ENCODE measurements around the gene PTCSC3.

PTCSC3 gene

GRCh38 chr14:36176524-36176923, at the start of gene PTCSC3:
TSS of gene PTCSC3 (minus strand) at chr14:36176722.
- DNase-seq: no peak

DNA sequence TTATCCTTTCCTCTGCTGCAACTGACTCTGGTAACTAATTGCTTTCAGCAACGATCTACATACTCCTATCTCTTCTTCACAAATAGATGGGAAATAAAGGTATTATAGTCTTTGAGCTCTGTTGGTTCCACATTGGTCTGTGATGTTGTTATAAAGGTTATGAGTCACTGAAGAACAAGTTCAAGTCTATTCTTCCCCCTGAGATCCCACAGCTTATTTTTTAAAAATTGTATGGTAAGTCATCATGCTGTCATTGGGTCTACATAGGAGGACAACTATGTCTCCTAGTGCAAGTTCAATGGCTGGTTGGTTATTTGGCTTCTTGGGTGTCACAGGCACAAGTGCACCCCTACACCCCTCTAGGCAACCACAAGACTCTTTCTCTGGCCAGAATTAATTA, 49.6 kb upstream of the PTCSC3 start:
- no peak for DNase-seq

GRCh38 chr14:36224176-36224575, 47.7 kb upstream of the PTCSC3 start:
- no peak for DNase-seq

DNA sequence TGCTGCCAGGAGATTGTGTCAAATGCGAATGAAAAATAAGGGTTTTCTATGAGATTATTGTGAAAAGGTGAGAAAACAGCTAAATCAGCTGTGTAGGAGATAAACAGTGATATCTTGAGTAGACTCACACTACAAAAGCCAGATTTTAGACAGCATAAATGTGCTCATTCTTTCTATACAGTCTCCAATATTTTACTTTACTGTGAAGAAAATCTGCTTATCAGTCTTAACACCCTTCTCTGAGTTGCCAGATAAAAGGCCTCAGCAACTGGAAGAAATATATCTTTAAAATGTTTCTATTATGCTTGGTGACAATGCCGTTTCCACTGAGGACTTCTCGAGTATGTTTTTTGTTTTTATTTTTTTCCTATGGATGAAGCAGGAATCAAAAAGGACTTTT, 47.0 kb upstream of the PTCSC3 start:
- no peak for DNase-seq

DNA sequence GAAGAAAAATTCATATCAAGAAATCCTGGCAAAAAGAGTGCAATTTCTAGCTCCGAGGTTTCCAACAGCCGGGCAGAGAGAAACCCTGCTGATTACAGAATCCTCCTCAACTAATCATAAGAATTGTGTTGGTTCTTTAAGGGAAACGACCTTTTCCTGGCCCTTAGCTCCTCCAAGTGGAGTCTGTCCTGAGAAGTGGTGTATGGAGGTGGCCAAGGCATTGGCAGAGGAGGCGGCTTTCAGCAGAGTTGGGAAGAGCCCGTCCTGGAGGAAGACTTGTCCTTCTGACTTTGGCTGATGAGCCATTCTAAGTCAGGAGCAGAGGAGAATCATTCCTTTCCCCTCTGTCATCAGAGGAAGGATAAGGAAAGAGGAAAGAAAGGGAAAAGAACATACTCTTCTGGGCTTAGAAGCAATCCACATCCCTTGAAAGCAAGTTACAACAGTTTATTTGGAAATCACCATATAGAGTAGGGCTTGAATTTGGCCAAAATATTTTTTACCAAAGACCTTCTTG, 46.5 kb upstream of the PTCSC3 start:
- no peak for DNase-seq

DNA sequence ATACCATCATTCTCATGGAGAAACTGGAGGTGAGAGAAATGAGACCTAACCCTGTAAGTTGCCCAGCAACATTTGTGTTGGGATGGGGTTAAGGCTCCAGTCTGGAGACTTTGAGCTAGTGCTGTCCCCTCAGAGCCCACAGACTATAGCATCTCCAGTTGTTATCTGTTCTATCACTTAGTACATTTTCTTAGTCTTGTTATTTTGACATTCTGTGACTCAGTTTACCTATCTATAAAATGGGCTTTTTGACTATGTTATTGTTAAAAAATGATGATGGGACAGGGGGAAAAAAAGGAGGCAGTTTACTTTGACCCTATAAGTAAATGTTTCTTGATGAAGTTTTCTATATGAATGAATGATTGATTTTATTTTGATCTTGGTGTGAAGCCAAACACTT, 45.8 kb upstream of the PTCSC3 start:
- no peak for DNase-seq

DNA sequence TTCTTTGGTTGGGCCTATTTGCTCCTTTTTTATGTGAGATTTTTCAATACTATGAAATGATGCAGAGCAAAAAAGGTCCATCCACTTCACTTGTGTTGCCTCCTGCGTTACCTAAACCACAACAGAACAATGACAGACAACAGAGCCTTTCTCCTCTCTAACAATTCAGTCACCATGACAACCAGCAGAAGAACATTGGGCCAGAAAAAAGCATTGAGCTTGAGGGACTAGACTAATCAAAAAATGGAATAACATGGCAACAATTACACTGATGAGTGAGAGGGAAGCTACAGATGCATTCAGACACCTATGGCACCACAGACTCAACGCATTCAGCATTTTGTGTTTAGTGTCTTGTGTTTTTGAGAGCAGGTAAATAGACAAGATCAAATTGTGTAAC, 44.6 kb upstream of the PTCSC3 start:
- peak; percentile 41 to 44 for DNase-seq

DNA sequence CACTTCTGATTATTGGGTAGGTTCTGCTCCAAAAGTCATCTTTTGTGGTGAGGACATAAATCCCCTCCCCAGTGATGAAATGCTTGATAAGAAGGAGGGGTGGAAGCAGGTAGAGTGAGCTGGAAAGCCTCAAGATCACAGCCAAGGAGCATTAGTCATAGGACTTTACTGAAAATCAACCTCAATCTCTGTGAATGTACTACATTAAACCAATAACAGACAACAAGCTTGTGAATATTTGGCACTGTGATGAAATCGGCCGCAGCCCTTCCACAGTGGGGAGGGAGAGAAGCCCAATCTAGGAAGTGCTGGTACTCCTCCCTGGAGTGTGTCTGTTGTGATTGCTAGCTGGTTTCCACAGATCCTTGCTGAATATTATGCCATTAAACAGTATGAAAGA, 41.2 kb upstream of the PTCSC3 start:
- no peak for DNase-seq

DNA sequence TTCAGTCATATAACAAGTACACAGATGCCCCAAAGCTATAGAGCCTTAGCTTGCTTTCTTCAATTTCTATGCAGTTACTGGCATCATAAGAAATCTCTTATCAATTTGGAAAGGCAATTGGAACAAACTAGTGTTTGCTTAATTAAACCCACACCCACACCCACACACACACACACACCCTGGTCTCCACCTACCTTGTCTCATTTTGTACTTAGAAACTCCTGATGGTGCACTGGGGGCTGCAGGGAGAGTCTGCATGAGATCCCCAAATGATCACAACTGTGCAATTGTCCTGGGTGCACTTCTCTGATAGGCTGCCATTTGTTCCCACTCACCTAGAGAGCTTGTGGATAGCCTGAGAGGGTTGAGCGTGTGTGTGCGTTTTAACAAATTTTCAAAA, 40.5 kb upstream of the PTCSC3 start:
- DNase-seq: no peak

DNA sequence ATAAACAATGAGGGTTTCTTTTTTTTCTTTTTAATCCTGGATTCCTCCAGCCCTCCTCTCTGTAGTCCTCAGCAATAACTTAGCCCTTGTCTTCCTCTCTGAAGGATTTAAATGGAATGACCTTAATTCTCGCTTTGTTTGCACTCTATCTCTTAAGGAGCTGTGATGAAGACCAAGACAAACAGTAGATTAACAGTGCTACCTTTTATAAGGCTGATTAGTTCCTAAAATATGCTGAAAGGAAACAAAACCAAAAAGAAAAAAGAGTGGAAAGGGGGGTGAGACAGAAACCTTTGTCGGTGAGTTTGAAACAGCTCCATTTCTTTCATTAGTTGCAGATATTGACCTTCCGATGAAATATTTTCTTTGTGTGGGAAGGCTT, 38.7 kb upstream of the PTCSC3 start:
- no peak for DNase-seq

GRCh38 chr14:36214476-36215216, 38.1 kb upstream of the PTCSC3 start:
- DNase-seq: no peak

DNA sequence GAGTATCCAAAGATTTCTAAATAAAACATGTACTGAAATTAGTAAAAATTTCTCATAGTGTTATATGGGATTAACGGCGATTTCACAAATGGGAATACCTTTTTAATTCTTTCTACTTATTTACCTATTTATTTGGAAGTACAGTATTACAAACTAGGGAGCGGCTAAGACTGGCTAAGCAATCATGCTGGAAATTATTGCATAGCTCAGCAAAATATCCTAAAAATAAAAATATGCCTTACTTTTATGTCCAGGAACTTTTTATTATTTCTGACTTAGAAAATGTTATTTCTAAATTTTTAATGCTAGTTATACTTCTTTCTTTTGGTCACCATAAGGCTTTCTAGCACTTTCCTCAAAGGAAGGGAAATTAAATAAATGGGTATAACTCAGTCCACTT, 36.5 kb upstream of the PTCSC3 start:
- no peak for DNase-seq

GRCh38 chr14:36212577-36212976, 36.1 kb upstream of the PTCSC3 start:
- DNase-seq: no peak

GRCh38 chr14:36208690-36209278, 32.3 kb upstream of the PTCSC3 start:
- DNase-seq: peak; percentile 66 to 91

GRCh38 chr14:36207500-36207899, 31.0 kb upstream of the PTCSC3 start:
- peak; percentile 22 to 42 for DNase-seq

DNA sequence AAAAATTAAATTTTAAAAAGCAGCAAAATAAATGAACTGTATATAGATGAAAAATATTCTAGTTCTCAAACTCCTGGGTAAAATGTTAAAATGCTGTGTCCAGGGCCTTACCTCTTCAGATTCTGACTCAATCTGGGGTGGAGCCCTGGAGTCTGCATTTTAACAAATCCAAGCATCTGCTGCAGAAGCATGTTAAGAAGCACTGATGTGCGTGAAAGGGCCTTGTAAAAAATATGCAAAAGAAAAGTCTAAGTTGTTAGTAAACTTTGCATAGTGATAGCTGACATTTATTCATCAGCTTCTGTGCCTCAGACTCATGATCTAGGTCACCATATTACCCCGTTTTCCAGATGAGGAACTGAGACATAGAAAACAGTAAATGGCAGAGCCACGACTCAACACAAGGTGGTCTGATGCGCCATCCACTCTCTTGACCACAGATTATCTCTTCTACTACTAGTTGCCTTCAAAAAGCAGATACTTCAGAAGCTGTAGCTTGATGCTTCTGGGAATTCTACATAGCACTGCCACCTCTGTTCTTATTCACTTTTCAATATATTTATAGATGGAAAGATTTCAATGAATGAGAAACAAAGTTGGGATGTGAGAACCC, 28.0 kb upstream of the PTCSC3 start:
- DNase-seq: no peak

DNA sequence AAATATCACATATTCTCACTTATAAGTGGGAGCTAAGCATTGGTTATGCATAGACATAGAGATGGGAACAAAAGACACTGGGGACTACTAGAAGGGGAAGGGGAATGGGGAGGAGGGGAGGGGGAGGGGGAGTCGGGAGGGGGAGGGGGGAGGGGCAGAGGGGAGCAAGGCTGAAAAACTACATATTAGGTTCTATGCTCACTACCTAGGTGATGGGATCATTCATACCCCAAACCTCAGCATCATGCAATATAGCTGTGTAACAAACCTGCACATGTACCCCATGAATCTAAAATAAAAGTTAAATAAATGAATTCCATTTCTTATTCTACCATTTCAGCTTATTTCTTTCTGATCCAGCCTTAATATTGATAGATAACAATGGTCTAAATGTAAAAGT, 21.9 kb upstream of the PTCSC3 start:
- no peak for DNase-seq

GRCh38 chr14:36194663-36195062, 18.1 kb upstream of the PTCSC3 start:
- DNase-seq: peak; percentile 73 to 91

GRCh38 chr14:36192530-36192929, 16.0 kb upstream of the PTCSC3 start:
- DNase-seq: no peak

DNA sequence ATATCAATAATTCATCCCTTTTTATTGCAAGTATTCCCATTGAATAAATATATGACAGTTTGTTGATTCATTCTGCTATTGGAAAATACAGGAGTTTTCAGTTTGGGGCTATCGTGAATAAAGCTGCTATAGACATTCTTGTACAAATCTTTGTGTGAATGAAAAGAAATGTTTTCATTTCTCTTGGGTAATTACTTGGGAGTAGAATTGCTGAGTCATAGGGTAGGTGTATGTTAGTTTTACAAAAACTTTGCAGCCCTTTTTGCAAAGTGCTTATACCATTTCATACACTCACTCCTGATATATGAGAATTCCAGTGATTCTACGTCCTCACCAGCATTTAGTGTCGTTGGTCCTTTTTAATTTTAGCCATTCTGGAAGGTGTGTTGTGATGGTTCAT, 6.9 kb upstream of the PTCSC3 start:
- no peak for DNase-seq

GRCh38 chr14:36181417-36181816, 4.9 kb upstream of the PTCSC3 start:
- DNase-seq: no peak

GRCh38 chr14:36177489-36177888, 967 bp upstream of the PTCSC3 start:
- no peak for DNase-seq

DNA sequence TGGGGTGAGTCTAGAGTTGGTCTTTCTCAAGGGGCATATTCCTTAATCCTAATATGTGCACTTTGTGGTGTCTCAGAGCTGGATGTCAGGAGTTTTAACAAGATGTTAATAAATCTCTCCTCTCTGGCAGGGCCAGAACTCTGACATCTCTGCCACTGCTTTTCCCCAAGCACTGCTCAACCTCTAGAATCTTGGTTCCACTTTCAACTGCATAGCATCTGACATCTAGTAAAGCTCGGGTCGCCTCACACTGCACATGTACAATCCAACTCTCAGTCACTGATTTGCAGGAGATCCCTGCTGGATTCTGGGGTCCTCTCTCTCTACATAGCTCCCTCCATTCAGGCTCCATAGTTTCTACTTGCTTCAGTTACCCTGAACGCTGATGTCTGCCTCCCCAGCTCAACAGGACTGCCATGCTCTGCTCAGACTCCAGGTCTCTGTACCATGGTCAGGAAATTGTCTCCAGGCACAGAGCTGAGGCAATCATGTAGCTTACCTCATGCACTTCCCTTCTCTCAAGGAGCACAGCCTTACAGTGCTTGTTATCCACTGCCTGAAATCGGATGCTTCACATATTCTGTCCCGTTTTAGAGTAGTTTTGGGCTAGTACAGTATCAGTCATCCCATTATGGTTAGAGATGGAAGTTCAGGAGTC, 1.6 kb downstream of the PTCSC3 start:
- no peak for DNase-seq

GRCh38 chr14:36173161-36173560, 3.4 kb downstream of the PTCSC3 start:
- DNase-seq: no peak

Measured in NCI-H2081 (cell line).